ENCODE measurements around the gene MLEC. TPM values are rescaled to one million over a fixed set of nuclear protein-coding genes. Genes with fewer than 3 reads are reported as not detected.

The MLEC gene
- total and polyA plus RNA-seq, 2 of the 13 experiments (the other 11 are each of a cell fraction or from before 2014, with no cell fraction given), result 49.8 to 156 TPM

GRCh38 chr12:120640861-120641833 is 45.8 kb upstream of the MLEC start (continued):
- no peak for TF ChIP-seq ATF4 (CRISPR knock-in tag; IDR thresholded peaks at IDR 0.05)
- TF ChIP-seq ZNF768 (CRISPR knock-in tag; IDR thresholded peaks at IDR 0.05), result peak; percentile 69
- TF ChIP-seq RARA (CRISPR knock-in tag; IDR thresholded peaks at IDR 0.05), result no peak
- 0 out of 2 replicates have a peak, but pooled peaks have one; percentile 31 for TF ChIP-seq HOXD1 (CRISPR knock-in tag; IDR thresholded peaks at IDR 0.05)
- no peak for TF ChIP-seq ZNF180 (CRISPR knock-in tag; IDR thresholded peaks at IDR 0.05; ENCODE audit: borderline replicate concordance, low read depth)
- no peak for TF ChIP-seq ZNF629 (CRISPR knock-in tag; conservative IDR thresholded peaks at IDR 0.05)
- TF ChIP-seq ZEB1 (IDR thresholded peaks at IDR 0.05; ENCODE audit: insufficient replicate concordance, low read depth), result no peak
- no peak for TF ChIP-seq TP53 (CRISPR knock-in tag; conservative IDR thresholded peaks at IDR 0.05)
- no peak for TF ChIP-seq EHMT2 (IDR thresholded peaks at IDR 0.05; ENCODE audit: borderline replicate concordance, low read depth, low read length)
- TF ChIP-seq ZNF878 (CRISPR knock-in tag; IDR thresholded peaks at IDR 0.05), result no peak
- TF ChIP-seq ZNF18 (CRISPR knock-in tag; IDR thresholded peaks at IDR 0.05; ENCODE audit: insufficient replicate concordance), result no peak
- no peak for TF ChIP-seq SP2 (CRISPR knock-in tag; IDR thresholded peaks at IDR 0.05)
- no peak for TF ChIP-seq NFYB (CRISPR knock-in tag; IDR thresholded peaks at IDR 0.05)
- TF ChIP-seq ZNF800 (CRISPR knock-in tag; IDR thresholded peaks at IDR 0.05), result peak; percentile 92
- TF ChIP-seq MLX (CRISPR knock-in tag; IDR thresholded peaks at IDR 0.05), result no peak
- no peak for TF ChIP-seq ZNF576 (CRISPR knock-in tag; IDR thresholded peaks at IDR 0.05)
- TF ChIP-seq ZHX1 (CRISPR knock-in tag; IDR thresholded peaks at IDR 0.05; ENCODE audit: low read depth), result no peak
- no peak for TF ChIP-seq ZNF496 (CRISPR knock-in tag; IDR thresholded peaks at IDR 0.05; ENCODE audit: insufficient replicate concordance)
- TF ChIP-seq ZNF460 (CRISPR knock-in tag; IDR thresholded peaks at IDR 0.05; ENCODE audit: borderline replicate concordance), result no peak
- no peak; the same call in 1 of the 2 replicates for TF ChIP-seq SOX5 (CRISPR knock-in tag; IDR thresholded peaks at IDR 0.05; ENCODE audit: borderline replicate concordance)
